Colon (tissue), 2 donors: Measurements from ENCODE around the gene PNPLA7.
"Not testable (repeated sequence)": the region's sequence is repeated elsewhere in the genome, so short reads cannot be mapped to it uniquely, and the experiment has no call there.

Experiments
- FAIRE-seq: peaks from 2 replicates; lab custom pipeline; 2012; peaks lifted over from hg19 to GRCh38; lab: Jason Lieb, UNC
- donor health status: control.
- donor health status: control.

The PNPLA7 gene

DNA sequence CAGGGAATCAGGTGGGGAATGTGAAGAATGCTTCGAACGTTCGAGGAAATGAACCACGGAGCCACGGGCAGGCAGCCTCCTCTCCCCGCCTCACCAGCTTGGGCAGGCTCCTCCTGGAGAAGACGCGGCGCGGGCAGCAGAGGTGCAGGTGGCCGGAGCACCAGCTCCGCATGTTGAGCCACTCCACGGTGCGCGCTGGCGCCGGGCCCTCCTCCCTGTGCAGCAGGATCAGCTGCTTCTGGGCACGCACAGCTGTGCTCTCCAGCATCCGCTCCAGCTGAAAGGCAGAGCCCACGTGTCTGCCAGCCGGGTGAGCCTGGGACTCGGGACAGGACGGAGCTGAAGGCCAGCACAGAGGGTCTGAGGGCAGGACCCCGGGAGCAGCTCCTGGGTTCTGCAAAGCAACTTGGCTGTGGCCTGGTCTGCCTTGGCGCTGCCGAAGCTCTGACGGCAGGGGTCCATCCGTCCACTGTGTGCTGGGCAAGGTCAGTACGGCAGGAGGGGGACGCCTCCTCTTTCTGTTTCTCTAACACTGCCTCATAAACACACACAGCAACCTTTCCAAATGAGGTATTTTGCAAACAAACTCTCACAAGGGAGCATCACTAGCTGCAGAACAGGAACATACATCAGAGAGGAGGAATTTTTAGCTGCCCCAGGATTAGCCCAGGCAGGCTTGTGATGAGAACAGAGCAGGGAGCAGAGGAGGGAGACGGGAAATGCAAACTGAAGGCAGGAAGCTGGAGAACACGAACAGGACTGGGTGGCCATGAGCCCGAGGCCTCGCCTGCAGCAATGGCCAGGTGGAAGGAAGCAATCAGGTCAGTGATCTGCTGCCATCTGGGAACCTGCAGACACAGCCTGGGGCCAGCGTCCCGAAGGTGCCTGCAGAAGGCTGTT lies 71.0 kb downstream of the PNPLA7 start:
- FAIRE-seq, result no peak

DNA sequence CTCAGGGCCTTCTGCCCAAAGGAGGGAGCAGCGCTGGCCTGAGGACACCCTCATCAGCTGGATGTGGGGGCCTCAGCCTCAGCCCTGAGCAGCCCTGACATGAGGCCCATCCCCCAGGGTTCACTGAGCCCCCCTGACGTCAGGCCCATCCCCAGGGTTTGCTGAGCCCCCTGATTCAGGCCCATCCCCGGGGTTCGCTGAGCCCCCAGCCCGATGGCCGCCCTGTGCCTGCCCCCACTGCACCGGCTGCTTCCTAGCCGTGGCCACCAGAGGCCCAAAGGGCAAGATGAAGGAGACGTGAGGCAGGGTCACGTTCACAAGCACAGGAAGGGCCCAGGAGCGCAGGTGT lies 71.6 kb downstream of the PNPLA7 start:
- FAIRE-seq, result no peak

DNA sequence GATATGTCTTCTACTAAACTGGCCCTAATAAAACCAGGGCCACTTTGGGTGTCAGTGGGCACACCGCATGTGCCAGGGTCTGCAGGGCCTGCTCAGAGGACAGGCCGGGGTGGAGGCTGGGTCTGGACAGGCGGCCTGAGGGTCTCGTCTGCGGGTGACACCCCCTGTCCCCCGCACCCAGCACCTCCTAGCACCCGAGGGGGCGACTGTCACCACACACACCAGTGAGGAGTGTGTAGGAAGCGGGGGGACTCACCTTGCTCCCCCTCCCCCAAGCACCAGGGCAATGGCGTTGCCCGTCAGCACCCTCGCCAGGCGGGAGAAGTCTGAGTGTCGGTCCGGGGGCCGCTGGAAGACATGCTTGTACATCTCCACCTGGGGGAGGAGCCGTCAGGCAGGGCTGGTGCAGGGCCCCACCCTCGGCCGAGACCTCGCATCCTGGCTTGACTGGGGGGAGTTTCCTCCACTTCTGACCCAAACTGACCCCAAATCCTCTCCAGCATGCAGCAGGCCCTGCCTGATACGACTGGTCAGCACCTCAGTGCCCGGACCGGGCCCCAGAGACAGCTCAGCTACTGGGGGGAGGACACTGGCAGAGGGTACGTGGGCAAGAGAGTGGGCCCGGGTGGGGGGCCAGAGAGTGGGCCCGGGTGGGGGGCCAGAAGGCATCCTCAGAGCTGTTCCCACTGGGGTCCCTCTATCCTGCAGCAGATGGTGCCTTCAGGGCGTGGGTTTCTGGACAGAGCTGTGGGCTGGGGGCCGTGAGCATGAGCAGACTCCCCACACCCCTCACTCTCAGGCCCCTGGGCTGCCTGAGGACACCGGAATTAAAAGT lies 72.2 kb downstream of the PNPLA7 start:
- FAIRE-seq, result no peak

DNA sequence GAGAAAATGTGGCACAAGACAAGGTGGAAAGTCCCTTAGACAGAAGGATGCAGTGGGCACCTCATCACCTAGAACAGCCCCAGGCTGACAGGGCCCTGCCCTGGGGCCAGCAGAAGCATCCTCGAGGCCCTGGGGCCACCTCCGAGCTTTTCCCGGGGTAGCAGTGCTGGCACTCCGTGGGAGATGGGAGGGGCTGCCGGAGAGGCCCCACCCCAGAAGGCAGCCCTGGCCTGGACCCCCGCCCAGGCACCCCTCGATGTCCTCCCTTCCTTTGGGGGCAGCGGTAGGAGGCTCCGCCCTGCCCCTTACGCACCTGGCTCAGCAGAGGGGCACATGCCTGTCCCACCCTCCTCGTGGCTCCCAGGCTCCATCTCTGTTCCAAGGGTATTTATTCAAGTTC lies 73.3 kb downstream of the PNPLA7 start:
- FAIRE-seq, result no peak

DNA sequence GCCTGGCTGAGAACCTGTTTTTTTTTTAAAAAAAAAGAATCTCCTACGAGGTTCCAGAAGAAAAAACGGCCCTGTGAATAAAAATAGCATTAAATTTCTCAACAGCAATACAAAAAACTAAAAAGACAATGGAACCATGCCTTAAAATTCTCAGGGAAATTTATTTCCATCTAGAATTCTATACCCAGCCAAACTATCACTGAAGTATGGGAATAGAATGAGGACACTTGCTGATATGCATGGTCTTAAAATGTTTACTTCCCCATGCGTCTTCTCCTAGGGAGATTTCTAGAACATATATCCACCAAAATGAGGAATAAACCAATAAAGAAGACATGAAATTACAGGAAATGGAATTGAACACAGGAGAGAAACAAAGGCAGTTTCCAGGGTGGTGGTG lies 74.5 kb downstream of the PNPLA7 start:
- FAIRE-seq, result no peak

DNA sequence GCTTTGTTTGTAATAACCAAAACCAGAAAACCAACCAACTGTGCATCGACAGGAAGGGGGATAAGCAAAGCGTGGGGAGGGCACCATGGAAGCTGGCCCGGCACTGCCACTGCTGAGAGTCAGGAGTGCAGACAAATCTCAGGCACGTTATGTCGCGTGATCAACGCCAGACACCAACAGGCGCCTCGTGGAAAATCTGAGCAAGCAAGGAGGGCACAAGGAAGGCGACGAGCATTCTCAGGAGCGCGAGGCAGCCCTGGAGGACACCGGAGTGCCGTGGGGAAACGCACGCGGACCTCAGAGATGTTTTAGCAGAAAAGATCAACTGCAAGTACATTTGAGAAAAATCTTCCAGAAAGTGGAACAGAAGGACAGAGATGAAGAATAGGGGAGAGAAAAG lies 75.9 kb downstream of the PNPLA7 start:
- no peak for FAIRE-seq

DNA sequence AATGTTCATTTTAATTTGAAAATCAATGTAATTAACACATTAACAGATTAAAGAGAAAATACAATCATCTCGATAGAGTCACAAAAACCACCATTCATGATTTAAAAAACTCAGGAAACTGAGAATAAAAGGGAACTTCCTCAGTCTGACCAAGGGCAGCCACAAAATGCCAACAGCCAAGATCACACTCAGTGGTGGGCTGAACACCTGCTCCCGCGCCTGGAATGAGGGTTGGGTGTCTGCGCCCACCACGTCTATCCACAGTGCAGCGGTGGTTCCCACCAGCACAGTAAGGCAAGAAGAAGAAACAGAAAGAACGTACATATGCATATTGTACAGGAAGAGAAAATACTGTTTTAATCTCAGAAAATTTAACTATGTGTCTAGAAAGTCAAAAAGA lies 79.4 kb downstream of the PNPLA7 start:
- FAIRE-seq, result no peak

DNA sequence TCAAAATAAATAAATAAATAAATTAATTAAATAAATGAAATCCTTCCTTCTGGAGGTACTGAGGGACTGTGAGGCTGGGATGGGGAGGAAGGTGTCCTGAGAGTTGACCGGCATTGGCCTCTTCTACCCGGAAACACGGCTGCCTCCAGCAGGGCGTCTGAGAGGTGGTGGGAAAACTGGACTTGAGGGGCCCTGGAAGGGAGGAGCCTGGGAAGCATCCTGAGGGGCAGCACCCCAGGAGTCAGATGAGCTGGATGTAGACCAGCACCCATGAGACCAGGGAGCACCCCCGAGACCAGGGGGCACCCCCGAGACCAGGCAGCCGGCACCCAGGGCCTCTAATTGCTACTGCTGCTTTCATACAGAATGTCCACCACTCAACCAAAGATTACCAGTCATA lies 82.3 kb downstream of the PNPLA7 start:
- FAIRE-seq, result no peak

DNA sequence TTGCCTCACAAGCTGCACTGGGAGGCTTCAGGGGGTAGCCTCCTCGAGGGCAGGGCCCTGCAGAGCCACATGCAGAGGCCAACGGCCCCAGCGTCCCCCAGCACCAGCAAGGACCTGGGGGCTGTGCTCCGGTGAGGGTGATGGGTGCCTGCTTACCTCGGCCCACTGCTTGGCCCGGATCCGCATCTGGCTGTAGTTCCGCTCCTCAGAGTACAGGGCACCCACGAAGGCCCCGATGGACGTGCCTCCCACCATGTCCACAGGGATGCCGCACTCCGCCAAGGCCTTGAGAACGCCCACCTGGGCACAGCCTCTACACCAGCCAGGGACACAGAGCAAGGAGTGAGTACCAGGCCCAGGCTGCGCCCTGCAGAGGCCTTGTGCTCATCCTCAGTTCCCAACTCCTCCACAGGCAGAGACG lies 83.0 kb downstream of the PNPLA7 start:
- no peak for FAIRE-seq

DNA sequence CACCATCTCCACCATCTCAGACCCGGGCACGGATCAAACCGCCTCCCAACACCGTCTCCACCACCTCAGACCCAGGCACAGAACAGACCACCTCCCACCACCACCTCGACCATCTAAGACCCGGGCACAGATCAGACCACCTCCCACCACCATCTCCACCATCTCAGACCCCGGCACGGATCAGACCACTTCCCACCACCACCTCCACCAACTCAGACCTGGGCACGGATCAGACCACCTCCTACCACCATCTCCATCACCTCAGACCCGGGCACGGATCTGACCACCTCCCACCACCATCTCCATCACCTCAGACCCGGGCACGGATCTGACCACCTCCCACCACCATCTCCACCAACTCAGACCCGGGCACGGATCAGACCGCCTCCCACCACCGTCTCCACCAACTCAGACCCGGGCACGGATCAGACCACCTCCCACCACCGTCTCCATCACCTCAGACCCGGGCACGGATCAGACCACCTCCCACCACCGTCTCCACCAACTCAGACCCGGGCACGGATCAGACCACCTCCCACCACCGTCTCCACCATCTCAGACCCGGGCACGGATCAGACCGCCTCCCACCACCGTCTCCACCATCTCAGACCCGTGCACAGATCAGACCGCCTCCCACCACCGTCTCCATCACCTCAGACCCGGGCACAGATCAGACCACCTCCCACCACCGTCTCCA lies 83.7 kb downstream of the PNPLA7 start:
- not testable (repeated sequence) for FAIRE-seq

DNA sequence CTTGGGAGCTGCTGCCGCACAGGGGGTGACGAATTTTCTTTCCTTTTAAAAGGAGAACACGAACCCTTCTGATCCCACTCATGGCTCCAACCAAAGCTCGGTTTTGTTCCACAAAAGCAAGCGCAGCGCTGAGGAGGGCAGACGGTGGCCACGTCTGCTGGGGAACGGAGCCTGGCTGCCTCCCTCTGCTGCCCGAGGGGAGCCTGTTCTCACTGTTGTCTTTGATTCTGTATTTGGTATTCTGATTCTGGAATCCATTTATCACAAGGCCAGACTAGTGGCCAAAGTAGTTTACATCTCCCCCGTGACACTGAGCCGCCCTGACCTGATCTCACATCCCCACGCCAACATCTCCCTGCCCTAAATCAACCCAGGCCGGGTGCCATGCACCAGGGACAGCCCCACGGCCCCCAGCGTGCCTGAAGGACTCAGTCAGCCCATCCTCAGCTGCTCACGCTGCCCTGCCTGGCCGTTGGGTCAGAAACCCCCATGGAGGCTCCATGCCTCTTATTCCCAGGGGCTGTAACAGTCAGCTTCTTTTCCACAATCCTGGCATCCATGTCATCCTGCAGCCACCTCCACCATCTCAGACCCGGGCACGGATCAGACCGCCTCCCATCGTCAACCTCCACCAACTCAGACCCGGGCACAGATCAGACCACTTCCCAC lies 84.3 kb downstream of the PNPLA7 start:
- FAIRE-seq, result no peak

DNA sequence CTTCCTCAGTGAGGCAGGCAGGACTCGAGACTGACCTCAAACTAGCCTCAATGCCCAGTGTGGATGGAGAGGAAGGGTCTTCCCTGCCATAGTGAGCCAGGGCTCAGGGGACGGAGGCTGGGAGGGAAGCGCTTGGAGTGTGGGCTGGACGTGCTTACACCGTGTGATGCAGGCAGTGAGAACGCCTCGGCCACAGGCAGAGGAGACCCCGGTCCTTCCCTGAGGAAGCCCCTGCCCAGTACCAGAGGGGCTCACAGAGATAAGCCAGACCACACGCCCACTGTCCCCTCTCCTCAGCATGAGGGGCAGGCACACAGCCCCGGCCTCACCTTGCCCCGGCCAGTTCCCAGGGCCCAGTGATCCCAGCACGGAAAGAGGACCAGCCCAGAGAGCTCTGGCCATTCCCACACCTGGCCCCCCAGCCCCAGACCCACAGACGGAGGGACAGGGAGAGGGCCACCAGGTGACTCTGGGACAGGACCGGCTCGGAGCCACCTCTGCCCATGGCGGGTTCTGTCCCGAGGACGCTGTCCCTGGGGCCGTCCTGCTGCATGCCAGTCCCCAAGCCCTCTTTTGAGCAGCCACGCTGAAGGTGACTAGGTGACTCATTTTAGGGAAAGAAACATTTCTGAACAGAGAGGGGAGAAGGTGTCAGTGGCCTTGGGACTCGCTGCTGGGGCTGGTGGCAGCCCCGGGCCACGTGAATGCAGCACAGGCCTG lies 85.0 kb downstream of the PNPLA7 start:
- no peak for FAIRE-seq

DNA sequence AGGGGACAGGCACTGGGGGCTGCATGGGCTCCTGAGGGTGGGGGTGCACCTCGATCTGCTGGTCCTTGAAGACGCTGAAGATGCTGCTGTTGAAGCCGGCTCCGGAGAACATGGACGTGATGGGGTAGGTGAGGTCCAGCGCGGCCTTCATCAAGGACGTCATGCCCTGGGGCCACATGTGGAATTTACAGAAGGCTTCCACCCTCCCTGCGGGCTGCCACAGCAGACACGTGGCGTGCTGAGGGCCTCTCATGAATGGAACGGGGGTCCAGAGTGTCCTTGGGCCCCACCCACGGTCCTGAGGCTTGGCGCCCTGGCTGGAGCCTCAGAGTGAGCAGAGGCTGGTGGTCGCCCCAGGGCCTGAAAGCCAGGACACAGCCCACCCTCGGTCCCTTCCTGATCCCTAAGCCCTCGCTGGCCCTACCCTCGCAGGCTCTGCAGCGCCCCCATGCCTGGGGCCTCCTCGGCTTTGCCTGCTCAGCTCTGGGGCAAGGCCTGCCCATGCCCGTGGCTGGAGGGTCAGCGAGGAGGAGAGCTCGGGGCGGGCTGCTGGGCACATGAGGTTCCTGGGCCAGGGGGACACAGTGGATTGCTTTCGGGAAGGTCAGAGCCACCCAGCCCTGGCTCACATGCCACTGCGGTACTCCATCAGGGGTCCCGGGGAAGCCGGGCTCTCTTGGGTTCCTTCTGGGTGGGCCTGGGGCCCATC lies 85.8 kb downstream of the PNPLA7 start:
- no peak for FAIRE-seq

DNA sequence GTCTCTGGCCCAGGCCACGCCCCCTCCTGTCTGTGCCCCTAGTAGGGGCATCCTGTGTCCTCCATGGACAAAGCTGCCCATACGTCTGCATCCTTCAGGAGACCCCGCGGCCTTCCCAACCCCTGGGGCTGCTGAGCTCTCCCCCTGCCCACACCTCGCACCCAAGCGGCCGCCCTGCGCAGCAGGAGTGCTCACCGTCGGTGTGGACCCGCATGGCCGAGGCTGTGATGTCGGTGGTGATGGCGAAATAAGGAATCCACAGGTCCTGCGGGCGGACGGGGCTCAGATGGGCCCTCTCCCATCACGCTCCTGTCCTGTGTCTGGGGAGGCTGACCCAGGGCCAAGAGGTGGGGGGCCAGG lies 86.3 kb downstream of the PNPLA7 start:
- FAIRE-seq, result no peak

DNA sequence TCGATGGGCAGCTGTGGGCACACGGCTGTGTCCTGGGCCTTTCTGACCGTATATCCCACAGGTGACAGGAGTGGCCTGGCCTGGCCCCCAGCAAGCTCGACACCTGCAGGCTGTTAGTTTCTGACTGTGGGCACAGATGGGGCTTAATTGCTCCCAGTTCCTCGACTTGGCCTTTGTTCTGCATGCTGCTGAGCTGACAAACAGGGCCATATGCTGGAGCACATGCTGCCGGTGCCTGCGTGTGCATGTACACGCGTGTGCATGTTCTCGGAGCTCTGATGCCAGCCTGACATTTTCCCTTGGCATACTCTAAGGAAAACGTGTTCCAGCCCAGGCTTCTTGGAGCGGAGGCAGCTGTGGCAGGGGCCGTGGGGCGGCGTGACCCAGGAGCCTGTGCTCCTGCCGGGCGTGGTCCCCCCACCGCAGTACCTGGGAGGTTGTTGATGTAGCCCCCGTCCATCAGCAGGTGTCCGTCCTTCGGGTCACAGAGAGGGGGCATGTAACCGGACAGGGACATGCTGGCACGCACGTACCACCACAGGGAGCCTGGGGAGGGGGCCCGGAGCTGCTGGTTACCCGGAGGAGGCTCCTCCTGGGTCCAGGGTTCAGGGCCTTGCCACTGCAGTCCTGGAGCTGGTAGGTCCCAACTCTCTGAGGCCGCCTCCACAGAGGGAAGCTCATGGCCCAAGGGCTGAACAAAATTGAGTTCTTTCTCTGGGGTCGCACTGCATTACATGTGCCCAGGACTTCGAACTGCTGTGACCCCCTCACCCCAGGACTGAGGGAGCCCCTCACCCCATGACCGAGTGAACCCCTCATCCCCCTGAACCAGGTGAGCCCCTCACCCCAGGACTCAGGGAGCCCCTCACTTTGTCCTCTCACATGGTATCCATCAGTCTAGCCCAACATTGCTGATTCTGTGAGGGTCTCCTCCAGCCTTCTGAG lies 86.9 kb downstream of the PNPLA7 start:
- FAIRE-seq, result no peak

DNA sequence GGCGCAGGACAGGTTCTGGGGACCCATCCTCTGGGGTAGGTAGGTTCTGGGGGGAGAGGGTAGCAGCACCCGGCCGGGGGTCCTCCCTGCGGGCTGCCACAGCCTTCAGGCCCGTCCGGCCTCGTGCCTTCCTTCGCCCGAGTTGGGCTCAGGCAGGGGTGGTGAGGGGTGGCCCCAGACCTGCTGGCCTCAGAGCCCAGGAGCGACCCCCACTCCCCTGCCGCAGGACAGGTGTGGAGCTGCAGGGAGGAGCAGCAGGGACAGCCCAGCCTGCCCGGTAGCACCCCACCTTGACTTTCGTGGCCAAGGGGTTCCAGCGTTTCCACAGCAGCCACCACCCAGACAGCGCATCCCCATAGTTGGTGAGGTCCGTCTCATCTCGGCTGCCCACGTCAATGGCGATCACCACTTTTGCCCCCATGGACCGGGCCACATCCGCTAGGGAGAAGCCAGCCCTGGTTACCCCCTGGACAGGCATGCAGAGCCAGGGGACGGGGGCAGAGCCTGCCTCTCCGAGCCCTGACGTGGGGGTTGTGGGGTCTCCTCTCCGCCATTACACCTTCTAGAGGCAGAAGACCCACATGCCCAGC lies 87.7 kb downstream of the PNPLA7 start:
- FAIRE-seq, result no peak

DNA sequence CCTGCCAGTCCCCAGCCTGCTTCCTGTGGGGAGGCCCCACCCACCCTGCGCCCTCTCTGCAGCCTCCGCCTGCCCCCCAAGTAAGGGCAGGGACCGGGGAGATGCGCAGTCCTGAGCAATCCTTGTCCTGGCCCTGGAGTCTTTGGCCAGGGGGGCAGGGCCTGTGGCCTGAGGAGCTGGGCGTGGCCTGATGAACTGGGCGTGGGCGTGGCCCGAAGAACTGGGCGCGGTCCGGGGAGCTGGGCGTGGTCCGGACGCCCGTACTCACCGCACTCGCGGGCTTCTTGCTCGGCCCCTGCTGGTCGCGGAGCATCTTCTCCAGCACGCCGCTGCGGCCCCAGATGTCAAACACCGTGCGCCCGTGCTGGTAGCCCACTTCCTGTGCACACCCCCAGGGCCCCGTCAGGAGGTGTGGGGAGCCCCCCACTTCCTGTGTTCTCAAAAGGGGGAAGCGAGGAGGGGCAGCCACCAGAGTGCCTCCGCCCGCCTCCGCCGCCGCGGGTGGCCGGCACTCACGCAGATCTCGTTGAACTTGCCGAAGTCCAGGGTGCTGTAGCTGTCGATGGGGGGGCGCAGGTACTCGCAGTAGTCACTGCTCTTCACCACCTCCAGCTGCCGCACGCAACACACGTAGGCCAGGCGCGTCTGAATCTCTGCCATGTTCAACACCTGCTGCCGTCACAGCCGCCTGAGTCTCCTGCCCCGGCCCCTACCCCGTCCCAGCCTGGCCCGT lies 88.4 kb downstream of the PNPLA7 start:
- FAIRE-seq, result no peak

DNA sequence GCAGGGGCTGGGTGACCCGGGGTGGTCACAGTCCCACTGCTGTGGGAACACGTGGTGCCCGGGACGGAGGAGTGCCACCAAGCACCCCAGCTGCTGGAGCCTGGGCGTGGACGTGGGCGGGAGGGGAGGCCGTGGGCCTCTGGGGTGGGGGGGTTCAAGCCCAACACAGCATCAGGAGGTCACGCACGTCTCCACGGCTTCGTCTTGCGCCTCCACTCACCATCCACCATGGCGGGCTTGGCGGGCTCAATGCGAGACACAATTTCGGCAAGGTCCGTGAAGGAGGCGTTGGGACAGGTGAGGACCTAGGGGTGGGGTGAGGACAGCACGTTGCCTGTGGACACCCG lies 88.9 kb downstream of the PNPLA7 start:
- FAIRE-seq, result no peak
